OCI-LY3 (cell line): ENCODE results near the gene KDM1A.
"Not testable (repeated sequence)": the region's sequence is repeated elsewhere in the genome, so short reads cannot be mapped to it uniquely, and the experiment has no call there.

Experiments used
- H2AFZ ChIP-seq: fragments of 200-600, 300-600 bp; shearing (Covaris generic); 2 replicates; pipeline ENCODE4 v1.6.0; 2014; ENCODE audit warnings: antibody characterized with exemption, low read depth, low read length
- H3K27ac ChIP-seq: fragments of 200-600, 300-600 bp; sonication (generic); 2 replicates; pipeline ENCODE4 v1.5.1; 2014; ENCODE audit warnings: mild to moderate bottlenecking, low read length, moderate library complexity, mixed read lengths
- H3K27me3 ChIP-seq: fragments of 200-600, 300-600 bp; sonication (generic); 2 replicates; pipeline ENCODE4 v1.6.1; 2014; ENCODE audit warnings: low read depth, low read length, mixed read lengths
- H3K36me3 ChIP-seq: fragments of 200-600, 300-600 bp; sonication (generic); replicated peaks from 2 replicates; pipeline ENCODE3; 2014; ENCODE audit warnings: low read depth, low read length, mixed read lengths
- H3K4me1 ChIP-seq: fragments of 300-600, 200-600 bp; sonication (generic); 2 replicates; pipeline ENCODE4 v1.6.1; 2014; ENCODE audit warnings: low read length, mixed read lengths
- H3K4me2 ChIP-seq: fragments of 200-600, 300-600 bp; sonication (generic); 2 replicates; pipeline ENCODE4 v1.6.1; 2014; ENCODE audit warnings: low read length, mixed read lengths
- H3K4me3 ChIP-seq: fragments of 300-600, 200-600 bp; sonication (generic); 2 replicates; pipeline ENCODE4 v1.5.1; 2014; ENCODE audit warnings: antibody characterized with exemption, mild to moderate bottlenecking, low read length, moderate library complexity
- H3K79me2 ChIP-seq: fragments of 300-600, 200-600 bp; shearing (Covaris generic); 2 replicates; pipeline ENCODE4 v1.6.1; 2014; ENCODE audit warnings: mild to moderate bottlenecking, low read length, mixed read lengths
- H3K9ac ChIP-seq: fragments of 300-600, 200-600 bp; shearing (Covaris generic); 2 replicates; pipeline ENCODE4 v1.6.0; 2014; ENCODE audit warnings: mild to moderate bottlenecking, low read length, moderate library complexity
- H3K9me3 ChIP-seq: fragments of 200-600, 300-600 bp; shearing (Covaris generic); 2 replicates; pipeline ENCODE4 v1.6.1; 2014; ENCODE audit warnings: low read length, mixed read lengths; ENCODE audit not compliant: insufficient read depth
- H4K20me1 ChIP-seq: fragments of 200-600, 300-600 bp; sonication (generic); 2 replicates; pipeline ENCODE4 v1.6.1; 2016; ENCODE audit warnings: low read length, mixed read lengths; ENCODE audit not compliant: insufficient read depth
- EZH2phosphoT487 ChIP-seq: fragments of 200-600 bp; shearing (Covaris generic); IDR thresholded peaks from 2 replicates; pipeline ENCODE4 v1.6.1; 2018; ENCODE audit warnings: antibody characterized with exemption, mixed run types, low read depth
- TF ChIP-seq, protein P1 (sequence below): fragments of 200-600, 300-600 bp; sonication (generic); IDR thresholded peaks from 2 replicates; pipeline ENCODE4 v1.5.1; 2014; ENCODE audit warnings: antibody characterized with exemption, low read length, low read depth

KDM1A gene

DNA sequence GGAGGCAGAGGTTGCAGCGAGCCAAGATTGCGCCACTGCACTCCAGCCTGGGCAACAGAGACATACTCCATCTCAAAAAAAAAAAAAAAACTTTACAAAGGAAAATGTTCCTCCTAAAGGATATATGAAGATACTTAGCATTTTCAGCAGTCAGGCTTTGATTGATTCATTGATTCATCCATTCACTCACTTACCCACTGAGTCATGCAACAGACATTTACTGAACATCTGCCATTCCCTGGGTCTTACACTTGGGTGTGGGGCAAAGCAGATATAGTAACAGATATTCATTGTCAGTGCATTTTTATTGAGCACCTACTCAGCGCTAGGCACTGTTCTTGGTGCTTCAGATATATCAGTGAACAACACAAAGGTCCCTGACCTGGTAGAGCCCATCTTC is 41.0 kb upstream of the KDM1A start:
- no peaks in the 10 kb centered on the region for H3K79me2 ChIP-seq
- no peak overlapping the region for H2AFZ ChIP-seq
- peaks cover 8% of the 10 kb centered on the region; the same call in 1 of the 2 replicates for H3K4me1 ChIP-seq
- H3K4me3 ChIP-seq: no peak overlapping the region
- H3K36me3 ChIP-seq: no peaks in the 10 kb centered on the region
- H3K9ac ChIP-seq: no peak overlapping the region
- H3K4me2 ChIP-seq: no peak overlapping the region
- H3K27ac ChIP-seq: no peak overlapping the region
- H3K27me3 ChIP-seq: no peaks in the 10 kb centered on the region
- TF ChIP-seq EZH2phosphoT487: no peak
- TF ChIP-seq, protein P1, sequence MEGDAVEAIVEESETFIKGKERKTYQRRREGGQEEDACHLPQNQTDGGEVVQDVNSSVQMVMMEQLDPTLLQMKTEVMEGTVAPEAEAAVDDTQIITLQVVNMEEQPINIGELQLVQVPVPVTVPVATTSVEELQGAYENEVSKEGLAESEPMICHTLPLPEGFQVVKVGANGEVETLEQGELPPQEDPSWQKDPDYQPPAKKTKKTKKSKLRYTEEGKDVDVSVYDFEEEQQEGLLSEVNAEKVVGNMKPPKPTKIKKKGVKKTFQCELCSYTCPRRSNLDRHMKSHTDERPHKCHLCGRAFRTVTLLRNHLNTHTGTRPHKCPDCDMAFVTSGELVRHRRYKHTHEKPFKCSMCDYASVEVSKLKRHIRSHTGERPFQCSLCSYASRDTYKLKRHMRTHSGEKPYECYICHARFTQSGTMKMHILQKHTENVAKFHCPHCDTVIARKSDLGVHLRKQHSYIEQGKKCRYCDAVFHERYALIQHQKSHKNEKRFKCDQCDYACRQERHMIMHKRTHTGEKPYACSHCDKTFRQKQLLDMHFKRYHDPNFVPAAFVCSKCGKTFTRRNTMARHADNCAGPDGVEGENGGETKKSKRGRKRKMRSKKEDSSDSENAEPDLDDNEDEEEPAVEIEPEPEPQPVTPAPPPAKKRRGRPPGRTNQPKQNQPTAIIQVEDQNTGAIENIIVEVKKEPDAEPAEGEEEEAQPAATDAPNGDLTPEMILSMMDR: no peak
- no peaks in the 10 kb centered on the region for H4K20me1 ChIP-seq
- no peaks in the 10 kb centered on the region for H3K9me3 ChIP-seq

DNA sequence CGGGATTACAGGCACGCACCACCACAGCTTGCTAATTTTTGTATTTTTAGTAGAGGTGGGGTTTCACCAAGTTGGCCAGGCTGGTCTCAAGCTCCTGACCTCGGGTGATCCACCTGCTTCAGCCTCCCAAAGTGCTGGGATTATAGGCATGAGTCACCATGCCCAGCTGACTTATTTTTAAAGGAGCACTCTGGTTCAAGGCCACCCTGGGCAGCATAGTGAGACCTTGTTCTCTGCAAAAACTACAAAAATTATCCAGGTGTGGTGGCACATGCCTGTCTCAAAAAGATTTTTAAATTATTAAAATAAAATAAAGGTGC is 38.8 kb upstream of the KDM1A start:
- not testable (repeated sequence) for H3K4me1 ChIP-seq, H3K27ac ChIP-seq, H3K9me3 ChIP-seq, H3K79me2 ChIP-seq, H3K36me3 ChIP-seq, H4K20me1 ChIP-seq, H3K4me2 ChIP-seq, H3K9ac ChIP-seq, H2AFZ ChIP-seq, H3K27me3 ChIP-seq, H3K4me3 ChIP-seq

DNA sequence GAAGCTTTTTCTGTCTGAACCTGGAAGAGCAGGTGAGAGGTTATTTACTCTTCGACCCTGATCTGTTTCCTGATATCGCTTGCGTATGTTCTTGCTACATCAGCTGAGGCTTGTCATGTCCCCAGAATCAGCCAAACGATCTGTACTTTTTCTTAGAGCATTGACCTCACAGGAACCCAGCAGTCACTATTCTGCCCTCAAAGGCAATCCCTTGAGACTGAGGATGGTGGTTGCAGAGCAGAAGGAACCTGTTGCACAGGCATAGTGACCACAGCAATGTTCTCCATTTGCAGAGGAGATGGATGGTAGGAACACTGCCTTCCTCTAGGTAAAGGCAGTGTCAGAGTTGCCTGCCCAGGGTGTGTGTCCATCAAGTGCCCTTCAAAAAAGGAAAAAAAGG is 35.3 kb upstream of the KDM1A start:
- no peaks in the 10 kb centered on the region for H3K27me3 ChIP-seq
- no peak overlapping the region for H3K27ac ChIP-seq
- no peaks in the 10 kb centered on the region for H3K4me1 ChIP-seq
- no peak overlapping the region for H3K4me2 ChIP-seq
- H2AFZ ChIP-seq: no peak overlapping the region
- no peak overlapping the region for H3K9ac ChIP-seq
- H3K79me2 ChIP-seq: no peaks in the 10 kb centered on the region
- no peaks in the 10 kb centered on the region for H3K36me3 ChIP-seq
- H3K9me3 ChIP-seq: no peaks in the 10 kb centered on the region
- H3K4me3 ChIP-seq: no peak overlapping the region
- TF ChIP-seq EZH2phosphoT487: no peak
- TF ChIP-seq, protein P1: no peak
- no peaks in the 10 kb centered on the region for H4K20me1 ChIP-seq

DNA sequence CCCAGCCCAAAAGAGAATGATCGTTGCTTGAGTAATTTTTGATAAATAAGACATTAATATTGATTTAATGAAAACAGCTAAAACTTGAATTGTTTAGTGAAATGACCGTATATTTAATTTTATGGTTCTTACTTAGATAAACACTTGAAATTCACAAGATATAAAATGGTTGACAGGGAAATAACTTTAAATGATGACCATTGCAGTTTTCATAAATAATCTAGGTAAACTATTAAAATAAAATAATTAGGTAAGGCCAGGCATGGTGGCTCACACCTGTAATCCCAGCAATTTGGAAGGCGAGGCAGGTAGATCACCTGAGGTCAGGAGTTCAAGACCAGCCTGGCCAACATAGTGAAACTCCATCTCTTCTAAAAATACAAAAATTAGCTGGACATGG is 26.9 kb upstream of the KDM1A start:
- H3K9me3 ChIP-seq, H3K4me1 ChIP-seq, H2AFZ ChIP-seq, H4K20me1 ChIP-seq, H3K27ac ChIP-seq, H3K79me2 ChIP-seq, H3K9ac ChIP-seq, H3K36me3 ChIP-seq, H3K4me2 ChIP-seq, H3K4me3 ChIP-seq, H3K27me3 ChIP-seq: not testable (repeated sequence)

DNA sequence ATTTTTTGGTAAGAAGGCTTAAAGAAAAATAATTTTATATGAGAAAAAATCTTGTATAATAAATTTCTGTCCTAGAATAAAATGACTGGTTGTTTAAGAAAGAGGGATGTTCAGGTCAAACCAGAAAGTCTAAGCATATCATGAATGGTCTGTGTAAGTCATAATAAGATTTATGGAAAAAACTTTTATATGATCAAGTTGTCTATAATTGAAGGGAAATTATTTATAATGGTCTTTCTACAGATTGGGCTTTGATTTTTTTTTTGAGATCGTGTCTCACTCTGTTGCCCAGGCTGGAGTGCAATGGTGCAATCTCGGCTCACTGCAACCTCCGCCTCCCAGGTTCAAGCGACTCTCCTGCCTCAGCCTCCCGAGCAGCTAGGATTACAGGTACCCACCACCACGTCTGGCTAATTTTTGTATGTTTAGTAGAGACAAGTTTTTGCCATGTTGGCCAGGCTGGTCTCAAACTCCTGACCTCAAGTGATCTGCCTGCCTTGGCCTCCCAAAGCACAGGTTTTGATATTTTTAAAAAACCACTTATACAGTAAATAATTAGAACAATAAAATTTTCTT is 26.0 kb upstream of the KDM1A start:
- not testable (repeated sequence) for H3K4me1 ChIP-seq, H3K9ac ChIP-seq, H3K36me3 ChIP-seq, H3K9me3 ChIP-seq, H3K4me2 ChIP-seq, H3K27me3 ChIP-seq, H3K4me3 ChIP-seq, H2AFZ ChIP-seq, H3K27ac ChIP-seq, H4K20me1 ChIP-seq, H3K79me2 ChIP-seq
